ENCODE data around the gene CLSTN1.

- TF ChIP-seq CTCF (IDR thresholded peaks at IDR 0.05; ENCODE audit: insufficient read depth, low read depth, low read length) (no peak), EZH2 (IDR thresholded peaks at IDR 0.05; ENCODE audit: insufficient read depth, low read length) (no peak)
Measured at GRCh38 chr1:9858293-9859035, 34.7 kb upstream of the CLSTN1 start.

All from astrocyte (in vitro differentiated cells and primary cell).